NT2/D1 (cell line): Measurements from ENCODE around the gene ITCH.

ENCODE experiments used
- SUZ12 ChIP-seq: IDR thresholded peaks from 2 replicates; pipeline ENCODE4 v1.6.1; 2011; ENCODE audit not compliant: insufficient read length, insufficient read depth; ENCODE audit errors: extremely low read depth
- YY1 ChIP-seq: IDR thresholded peaks from 2 replicates; pipeline ENCODE4 v1.6.1; 2011; ENCODE audit not compliant: insufficient read length, insufficient read depth
- ZNF274 ChIP-seq: IDR thresholded peaks from 2 replicates; pipeline ENCODE4 v1.6.1; 2011; ENCODE audit warnings: mild to moderate bottlenecking, low read depth, low read length

- TF ChIP-seq ZNF274 (no peak), YY1 (no peak), SUZ12 (no peak)
These were observed 147.5 kb downstream of the ITCH start for GRCh38 chr20:34510575-34510974.
